ENCODE data around the gene FRMD8.

GRCh38 chr11:65398362-65398910, 12.0 kb downstream of the FRMD8 start:
- TF ChIP-seq CTCF (IDR thresholded peaks at IDR 0.05; ENCODE audit: low read length) (no peak), EZH2 (IDR thresholded peaks at IDR 0.05; ENCODE audit: borderline replicate concordance, low read length) (no peak)

Measured in OCI-LY1 (cell line).